ENCODE results near the gene VSTM2B.

- TF ChIP-seq CTCF (conservative IDR thresholded peaks at IDR 0.05; ENCODE audit: low read depth, low read length) (no peak), EZH2 (IDR thresholded peaks at IDR 0.05; ENCODE audit: borderline replicate concordance, low read depth, low read length, poor library complexity, severe bottlenecking) (no peak)
Measured at GRCh38 chr19:29549105-29550070, 23.6 kb downstream of the VSTM2B start.
